HG02798 (cell line): ENCODE measurements around the gene DES.

ENCODE experiments used
- ATAC-seq: cut with Tn5 transposase; IDR thresholded peaks from one replicate; pipeline ENCODE4 v1.9.1; 2021; ENCODE audit warnings: mild to moderate bottlenecking; ENCODE audit not compliant: unreplicated experiment, poor library complexity

DES gene

GRCh38 chr2:219419012-219419324, 791 bp downstream of the DES start:
- no peak for ATAC-seq

GRCh38 chr2:219419331-219420197, 1.4 kb downstream of the DES start:
- no peak for ATAC-seq

GRCh38 chr2:219420687-219421086, 2.5 kb downstream of the DES start:
- ATAC-seq, result no peak

- ATAC-seq, result no peak
Measured at GRCh38 chr2:219421323-219421722, 3.1 kb downstream of the DES start.

- no peak for ATAC-seq
Measured at GRCh38 chr2:219422952-219423534, 4.9 kb downstream of the DES start.

GRCh38 chr2:219423652-219424377, 5.6 kb downstream of the DES start:
- no peak for ATAC-seq

- no peak for ATAC-seq
Measured at GRCh38 chr2:219425238-219426067, 7.3 kb downstream of the DES start.

GRCh38 chr2:219426068-219426443, 7.9 kb downstream of the DES start:
- ATAC-seq, result no peak

GRCh38 chr2:219426534-219427136, 8.5 kb downstream of the DES start:
- ATAC-seq, result no peak

- no peak for ATAC-seq
Measured at GRCh38 chr2:219428469-219428868, 10.3 kb downstream of the DES start.

GRCh38 chr2:219429958-219430606, 11.9 kb downstream of the DES start:
- no peak for ATAC-seq

GRCh38 chr2:219430633-219431615, 12.7 kb downstream of the DES start:
- no peak for ATAC-seq

- no peak for ATAC-seq
Measured at GRCh38 chr2:219433666-219434467, 15.7 kb downstream of the DES start.

GRCh38 chr2:219434468-219434717, 16.2 kb downstream of the DES start:
- no peak for ATAC-seq

GRCh38 chr2:219434718-219435525, 16.7 kb downstream of the DES start, which contains the start of gene SPEG:
Gene SPEG, plus strand, starts transcription at chr2:219434843. Its CDS starts 135 bp downstream, at chr2:219434978.
- ATAC-seq, result no peak

- no peak for ATAC-seq
Measured at GRCh38 chr2:219435701-219436100, 17.5 kb downstream of the DES start.

- ATAC-seq, result no peak
Measured at GRCh38 chr2:219436491-219436890, 18.3 kb downstream of the DES start.
